Thymus (tissue), 11 donors: ENCODE data around the gene CALU. TPM values are rescaled to one million over a fixed set of nuclear protein-coding genes. Genes with fewer than 3 reads are reported as not detected.

Experiments
- DNase-seq, 9 donors: peaks; one replicate each; pipeline ENCODE4 v3.0.0-alpha.2; 2013; ENCODE audit warnings: low spot score in 9 of 9, low read depth in 6 of 9, missing footprints in 1 of 9
- H3K27ac ChIP-seq, 2 donors: one replicate each; pipeline ENCODE4 v1.5.1; 2013; ENCODE audit warnings: control low read depth in 1 of 2, low read depth in 1 of 2, low read length in 1 of 2, mild to moderate bottlenecking in 1 of 2, moderate library complexity in 1 of 2
- H3K27me3 ChIP-seq, 2 donors: one replicate each; pipeline ENCODE4 v1.5.1; 2013; ENCODE audit warnings: low read length in 1 of 2; ENCODE audit not compliant: control insufficient read depth in 2 of 2, insufficient read depth in 1 of 2
- H3K36me3 ChIP-seq, 2 donors: one replicate each; pipeline ENCODE4 v1.5.1; 2013; ENCODE audit warnings: low read length in 1 of 2, mild to moderate bottlenecking in 1 of 2, moderate library complexity in 1 of 2; ENCODE audit not compliant: control insufficient read depth in 2 of 2, insufficient read depth in 2 of 2
- H3K4me1 ChIP-seq, 2 donors: one replicate each; pipeline ENCODE4 v1.5.1; 2013; ENCODE audit warnings: low read length in 2 of 2; ENCODE audit not compliant: control insufficient read depth in 2 of 2, insufficient read depth in 2 of 2
- H3K4me3 ChIP-seq, 2 donors: one replicate each; pipeline ENCODE4 v1.5.1; 2013; ENCODE audit warnings: low read length in 2 of 2, control low read depth in 1 of 2, mild to moderate bottlenecking in 1 of 2
- H3K9me3 ChIP-seq, 2 donors: one replicate each; pipeline ENCODE4 v1.5.1; 2013; ENCODE audit warnings: low read length in 1 of 2, mild to moderate bottlenecking in 1 of 2; ENCODE audit not compliant: control insufficient read depth in 2 of 2, insufficient read depth in 1 of 2
- WGBS: extraction: QIAGEN DNeasy Blood & Tissue Kit; methylation state at CpG from one replicate; pipeline ENCODE4 v1.1.7; 2013; 5-methylcytosine and 5-hydroxymethylcytosine counted together
- polyA plus RNA-seq: library from polyadenylated mRNA; stranded (reverse); fragments of 200-250 nt; gene quantifications from one replicate; pipeline ENCODE4 v1.2.3, GENCODE V29; 2013
- total RNA-seq: library from RNA; stranded (reverse); fragments of 120-200 nt; gene quantifications from one replicate; pipeline ENCODE4 v1.2.4, GENCODE V29; 2013
- donor health status: healthy.

CALU gene
- total and polyA plus RNA-seq, 2 donors = 22.2 to 44.4 TPM

DNA sequence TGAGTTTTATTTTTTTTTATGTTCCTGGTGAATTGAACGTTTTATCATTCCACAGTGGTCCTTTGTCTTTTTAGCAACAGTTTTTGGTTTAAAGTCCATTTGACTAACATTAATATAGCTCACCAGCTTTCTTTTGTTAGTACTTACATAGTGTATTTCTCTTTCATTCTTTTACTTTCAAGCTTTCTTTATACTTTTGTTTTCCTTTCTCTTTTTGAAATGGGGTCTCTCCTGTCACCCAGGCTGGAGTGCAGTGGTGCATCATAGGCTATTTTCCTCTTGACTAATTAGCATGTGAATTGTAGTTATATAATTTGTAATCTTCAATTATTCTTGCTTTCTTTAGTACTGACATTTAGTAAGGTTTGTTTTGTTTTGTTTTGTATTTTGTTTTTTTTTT, 39.3 kb upstream of the CALU start:
- DNase-seq = no peak
- H3K9me3 ChIP-seq = no peaks in the 10 kb centered on the region
- H3K27me3 ChIP-seq = peaks cover 26 to 52% of the 10 kb centered on the region in 2 donors
- no peak overlapping the region for H3K4me3 ChIP-seq
- peaks cover 4 to 8% of the 10 kb centered on the region in 2 donors for H3K4me1 ChIP-seq
- WGBS = 91% methylated on average over 1 of the region's 1 CpG
- no peaks in the 10 kb centered on the region for H3K36me3 ChIP-seq
- no peak overlapping the region for H3K27ac ChIP-seq

DNA sequence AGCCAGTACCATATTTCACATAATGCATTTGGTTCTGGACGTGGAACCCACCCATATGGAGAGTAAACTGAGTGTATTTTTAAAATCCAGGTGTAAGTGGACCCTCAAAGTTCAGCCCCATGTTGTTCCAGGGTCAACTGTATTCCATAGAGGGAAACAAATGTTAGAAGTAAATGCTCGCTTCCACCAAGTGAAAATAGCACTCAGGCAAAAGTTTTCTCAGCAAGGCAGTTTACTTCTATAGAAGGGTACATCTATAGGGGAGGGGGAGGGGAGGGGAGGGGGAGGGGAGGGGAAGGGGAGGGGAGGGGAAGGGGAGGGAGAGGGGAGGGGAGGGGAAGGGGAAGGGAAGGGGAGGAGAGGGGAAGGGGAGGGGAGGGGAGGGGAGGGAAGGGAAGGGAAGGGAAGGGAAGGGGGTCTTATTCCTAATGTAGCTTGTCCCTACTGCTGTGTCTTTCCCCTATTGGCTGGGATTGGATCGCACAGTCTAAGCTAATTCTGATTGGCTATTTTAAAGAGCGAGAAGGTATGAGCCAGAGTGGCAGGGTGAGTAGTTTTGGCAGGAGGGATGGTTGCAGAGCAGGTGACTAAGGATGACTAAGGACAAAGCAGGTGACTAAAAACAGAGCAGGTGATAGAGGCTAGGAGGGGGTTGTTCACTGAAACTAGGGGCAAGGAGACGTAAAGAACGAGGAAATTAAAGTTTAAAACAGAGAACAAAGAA, 37.9 kb upstream of the CALU start:
- H3K27ac ChIP-seq = no peak overlapping the region
- H3K9me3 ChIP-seq = no peaks in the 10 kb centered on the region
- H3K4me3 ChIP-seq = no peak overlapping the region
- peaks cover 4 to 8% of the 10 kb centered on the region in 2 donors for H3K4me1 ChIP-seq
- 95% methylated on average over 6 of the region's 6 CpGs for WGBS
- no peak for DNase-seq
- peaks cover 24 to 45% of the 10 kb centered on the region in 2 donors for H3K27me3 ChIP-seq
- H3K36me3 ChIP-seq = no peaks in the 10 kb centered on the region

DNA sequence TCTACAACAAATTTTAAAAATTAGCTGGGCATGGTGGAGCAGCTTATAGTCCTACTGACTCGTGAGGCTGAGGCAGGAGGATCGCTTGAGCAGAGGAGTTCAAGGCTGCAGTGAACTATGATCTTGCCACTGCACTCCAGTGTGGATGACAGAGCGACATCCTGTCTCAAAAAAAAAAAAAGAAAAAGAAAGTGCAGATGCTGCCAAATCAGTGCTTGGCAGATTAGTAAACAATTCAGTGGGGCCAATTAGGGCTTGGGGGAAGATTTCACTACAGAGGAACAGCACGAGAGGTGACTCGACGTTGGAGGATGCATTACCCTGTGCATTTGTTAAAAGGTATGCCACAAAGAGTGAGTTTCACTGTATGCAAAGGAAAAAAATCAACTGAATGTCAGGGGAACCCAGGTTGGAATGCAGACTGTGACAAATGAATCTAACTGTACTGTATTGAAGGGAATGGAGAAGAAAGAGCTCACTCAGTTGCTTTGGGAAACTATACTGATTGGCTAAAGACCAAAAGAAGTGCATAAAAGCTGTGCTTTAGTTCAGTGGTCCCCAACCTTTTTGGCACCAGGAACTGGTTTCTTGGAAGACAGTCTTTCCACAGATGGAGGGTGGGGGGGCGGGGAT, 35.4 kb upstream of the CALU start:
- Histone ChIP-seq H3K36me3 (no peaks in the 10 kb centered on the region), H3K4me3 (no peak overlapping the region), H3K4me1 (no peaks in the 10 kb centered on the region), H3K27ac (no peak overlapping the region), H3K9me3 (no peaks in the 10 kb centered on the region), H3K27me3 (peaks cover 4 to 20% of the 10 kb centered on the region in 2 donors)
- no peak for DNase-seq
- 91% methylated on average over 7 of the region's 7 CpGs for WGBS

DNA sequence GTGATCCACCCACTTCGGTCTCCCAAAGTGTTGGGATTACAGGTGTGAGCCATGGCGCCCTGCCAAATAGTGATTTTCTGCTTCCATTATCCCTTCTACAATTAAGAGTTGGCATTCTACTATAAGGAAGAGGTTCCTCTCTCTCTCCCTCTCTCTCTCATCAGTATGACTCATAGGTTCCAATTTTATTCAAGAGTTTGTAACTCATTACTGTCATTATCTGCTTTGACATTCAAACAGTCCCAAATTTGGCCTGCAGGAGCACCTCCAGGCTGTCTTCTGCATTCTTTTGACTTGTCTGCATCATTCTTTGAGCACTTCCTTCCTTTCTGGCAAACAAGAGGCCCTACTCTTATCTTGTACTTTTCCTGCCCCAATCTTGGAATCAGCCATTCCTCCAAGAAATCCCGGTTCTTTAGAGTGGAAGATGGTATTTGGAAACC, 33.2 kb upstream of the CALU start:
- Histone ChIP-seq H3K9me3 (no peaks in the 10 kb centered on the region), H3K27me3 (peaks cover 0 to 2% of the 10 kb centered on the region in 2 donors), H3K4me1 (no peaks in the 10 kb centered on the region), H3K27ac (no peak overlapping the region), H3K4me3 (no peak overlapping the region), H3K36me3 (no peaks in the 10 kb centered on the region)
- DNase-seq = no peak
- WGBS = 89% methylated on average over 3 of the region's 3 CpGs

DNA sequence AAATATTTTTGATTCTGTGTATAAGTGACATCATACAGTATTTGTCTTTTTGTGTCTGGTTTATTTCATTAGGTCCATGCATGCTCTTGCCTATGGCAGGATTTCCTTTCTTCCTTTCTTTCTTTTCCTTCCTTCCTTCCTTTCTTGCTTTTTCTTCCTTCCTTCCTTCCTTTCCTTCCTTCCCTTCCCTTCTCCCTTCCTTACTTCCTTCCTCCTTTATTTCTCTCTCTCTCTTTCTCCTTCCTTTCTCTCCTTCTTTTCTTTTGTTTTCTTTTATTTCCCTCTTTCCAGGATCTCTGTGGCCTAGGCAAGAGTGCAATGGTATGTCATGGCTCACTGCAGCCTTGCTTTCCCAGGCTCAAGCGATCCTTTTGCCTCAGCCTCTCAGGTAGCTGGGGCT, 31.4 kb upstream of the CALU start:
- Histone ChIP-seq H3K4me1 (no peaks in the 10 kb centered on the region), H3K27ac (no peak overlapping the region), H3K4me3 (no peak overlapping the region), H3K9me3 (no peaks in the 10 kb centered on the region), H3K36me3 (no peaks in the 10 kb centered on the region), H3K27me3 (no peaks in the 10 kb centered on the region)
- DNase-seq = no peak
- WGBS = 96% methylated on average over 1 of the region's 1 CpG

DNA sequence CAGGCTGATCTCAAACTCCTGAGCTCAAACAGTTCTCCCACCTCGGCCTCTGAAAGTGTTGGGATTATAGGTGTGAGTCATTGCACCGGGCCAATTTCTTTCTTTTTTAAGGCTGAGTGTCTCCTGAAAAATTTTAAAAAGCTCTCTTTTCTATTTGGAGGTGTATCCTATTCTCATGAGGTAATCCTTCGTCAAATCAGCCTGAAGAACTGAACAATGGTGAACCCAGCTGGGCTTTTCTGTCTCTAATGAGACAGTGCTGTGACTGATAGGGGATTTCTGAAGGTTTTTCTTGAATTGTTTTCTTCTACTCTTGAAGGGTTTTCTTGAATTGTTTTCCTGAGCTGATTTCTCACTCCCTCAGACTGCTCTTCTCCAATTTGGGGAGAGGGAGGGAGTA, 30.9 kb upstream of the CALU start:
- no peaks in the 10 kb centered on the region for H3K4me1 ChIP-seq
- no peaks in the 10 kb centered on the region for H3K9me3 ChIP-seq
- H3K36me3 ChIP-seq = no peaks in the 10 kb centered on the region
- H3K4me3 ChIP-seq = no peak overlapping the region
- 94% methylated on average over 3 of the region's 3 CpGs for WGBS
- no peak for DNase-seq
- H3K27ac ChIP-seq = no peak overlapping the region
- H3K27me3 ChIP-seq = no peaks in the 10 kb centered on the region

DNA sequence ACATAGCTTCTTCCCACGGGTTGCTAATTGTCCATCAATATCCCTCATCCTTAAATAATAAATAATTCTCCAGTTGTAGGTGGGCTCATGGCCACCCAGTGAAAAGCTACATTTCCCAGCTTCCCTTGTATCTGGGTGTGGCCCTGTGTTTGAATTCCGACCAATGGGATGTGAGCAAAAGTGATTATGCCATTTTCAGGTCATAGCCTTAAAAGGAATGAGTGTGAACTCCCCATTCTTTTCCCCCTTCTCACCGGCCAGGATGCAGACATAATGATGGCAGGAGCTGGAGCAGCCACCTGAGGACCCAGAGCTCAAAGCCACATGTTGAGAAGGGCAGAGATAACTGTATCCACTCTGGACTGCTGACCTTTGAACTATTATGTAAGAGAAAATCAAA, 30.3 kb upstream of the CALU start:
- DNase-seq = no peak
- 94% methylated on average over 3 of the region's 3 CpGs for WGBS
- no peaks in the 10 kb centered on the region for H3K36me3 ChIP-seq
- H3K27ac ChIP-seq = no peak overlapping the region
- H3K4me1 ChIP-seq = no peaks in the 10 kb centered on the region
- H3K9me3 ChIP-seq = no peaks in the 10 kb centered on the region
- H3K4me3 ChIP-seq = no peak overlapping the region
- no peaks in the 10 kb centered on the region for H3K27me3 ChIP-seq

DNA sequence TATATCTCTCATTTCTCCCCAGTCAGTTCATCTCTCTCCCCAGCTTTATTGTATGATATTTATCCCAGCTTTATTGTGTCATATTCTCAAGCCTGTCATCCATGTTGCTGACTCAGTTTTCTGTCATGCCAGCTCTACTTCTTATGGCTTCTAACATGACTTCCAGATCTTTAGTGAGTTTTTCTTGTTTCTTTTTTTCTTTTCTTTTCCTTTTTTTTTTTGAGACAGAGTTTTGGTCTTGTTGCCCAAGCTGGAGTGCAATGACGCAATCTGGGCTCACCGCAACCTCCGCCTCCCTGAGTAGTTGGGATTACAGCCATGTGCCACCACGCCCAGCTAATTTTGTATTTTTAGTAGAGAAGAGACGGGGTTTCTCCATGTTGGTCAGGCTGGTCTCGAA, 28.7 kb upstream of the CALU start:
- Histone ChIP-seq H3K36me3 (no peaks in the 10 kb centered on the region), H3K9me3 (no peaks in the 10 kb centered on the region)
- 84% methylated on average over 6 of the region's 6 CpGs for WGBS

DNA sequence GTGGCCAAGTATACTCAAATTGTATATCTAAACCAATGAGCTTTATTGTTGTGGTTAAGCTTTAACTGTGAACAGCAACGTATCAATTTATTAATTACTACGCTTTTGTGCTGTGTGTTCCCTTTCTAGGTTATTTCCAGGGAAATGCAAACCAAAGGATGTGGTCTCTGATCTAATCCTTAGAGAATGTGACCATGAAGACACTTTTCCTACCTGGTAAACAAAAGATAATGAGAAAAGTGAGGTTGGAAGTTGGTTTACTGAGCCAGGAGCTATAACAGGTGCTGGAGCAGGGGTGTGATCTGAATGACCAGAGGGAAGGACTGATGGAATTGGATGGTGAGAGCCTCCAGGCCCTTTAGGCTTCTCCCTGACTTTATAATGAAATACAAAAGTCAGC, 25.4 kb upstream of the CALU start:
- WGBS = 94% methylated on average over 2 of the region's 2 CpGs
- H3K4me3 ChIP-seq = no peak overlapping the region
- no peaks in the 10 kb centered on the region for H3K9me3 ChIP-seq
- no peak overlapping the region for H3K27ac ChIP-seq
- peaks cover 0 to 11% of the 10 kb centered on the region in 2 donors for H3K27me3 ChIP-seq
- no peak for DNase-seq
- H3K4me1 ChIP-seq = no peaks in the 10 kb centered on the region
- H3K36me3 ChIP-seq = no peaks in the 10 kb centered on the region

More for the DNA sequence above, 28.7 kb upstream of the CALU start:
- DNase-seq = no peak
- peaks cover 0 to 10% of the 10 kb centered on the region in 2 donors for H3K27me3 ChIP-seq
- H3K4me1 ChIP-seq = no peaks in the 10 kb centered on the region
- no peak overlapping the region for H3K27ac ChIP-seq
- H3K4me3 ChIP-seq = no peak overlapping the region
